ENCODE measurements around the gene CACNA1S. TPM values are rescaled to one million over a fixed set of nuclear protein-coding genes. Genes with fewer than 3 reads are reported as not detected.

CACNA1S gene
- total RNA-seq, 4 donors from 2014 or later: not detected

GRCh38 chr1:201041011-201041410, 71.2 kb downstream of the CACNA1S start:
- no peak for TF ChIP-seq CTCF (IDR thresholded peaks at IDR 0.05; ENCODE audit: low read depth)

- no peak for TF ChIP-seq CTCF (IDR thresholded peaks at IDR 0.05; ENCODE audit: low read depth)
Observed at GRCh38 chr1:201039876-201040275, 72.3 kb downstream of the CACNA1S start.

- no peak for TF ChIP-seq CTCF (IDR thresholded peaks at IDR 0.05; ENCODE audit: low read depth)
Observed at GRCh38 chr1:201039418-201039817, 72.8 kb downstream of the CACNA1S start.

GRCh38 chr1:201038186-201038876, 73.9 kb downstream of the CACNA1S start:
- no peak for TF ChIP-seq CTCF (IDR thresholded peaks at IDR 0.05; ENCODE audit: low read depth)

GRCh38 chr1:201036188-201036842, 75.9 kb downstream of the CACNA1S start:
- TF ChIP-seq CTCF (IDR thresholded peaks at IDR 0.05; ENCODE audit: low read depth): no peak

- no peak for TF ChIP-seq CTCF (IDR thresholded peaks at IDR 0.05; ENCODE audit: low read depth)
Observed at GRCh38 chr1:201034671-201035070, 77.6 kb downstream of the CACNA1S start.

- no peak for TF ChIP-seq CTCF (IDR thresholded peaks at IDR 0.05; ENCODE audit: low read depth)
Observed at GRCh38 chr1:201032408-201032807, 79.8 kb downstream of the CACNA1S start.
